Lung (tissue), 12 donors: ENCODE results near the gene NTRK2. TPM values are rescaled to one million over a fixed set of nuclear protein-coding genes. Genes with fewer than 3 reads are reported as not detected.

Experiments used
- ATAC-seq: fragments of 200-7000 bp; cut with Tn5 transposase; one replicate; pipeline ENCODE4 v1.9.1; 2020; ENCODE audit warnings: moderate number of reproducible peaks; ENCODE audit not compliant: insufficient read depth, low FRiP score
- DNase-seq, 3 donors: peaks; one replicate each; pipeline ENCODE4 v3.0.0-alpha.2; 2013 to 2017
- H3K27ac ChIP-seq, 2 donors: one replicate each; pipeline ENCODE4 v1.5.1; 2013; ENCODE audit warnings: mild to moderate bottlenecking in 2 of 2, moderate library complexity in 2 of 2, control low read depth in 1 of 2, inconsistent platforms in 1 of 2, low read depth in 1 of 2, low read length in 1 of 2
- H3K27me3 ChIP-seq, 3 donors: one replicate each; pipeline ENCODE4 v1.5.1; 2013; ENCODE audit warnings: low read length in 2 of 3; ENCODE audit not compliant: control insufficient read depth in 3 of 3, insufficient read depth in 3 of 3
- H3K36me3 ChIP-seq, 4 donors: one replicate each; pipeline ENCODE4 v1.5.1; 2013; ENCODE audit warnings: low read length in 4 of 4, mild to moderate bottlenecking in 1 of 4, moderate library complexity in 1 of 4; ENCODE audit not compliant: control insufficient read depth in 4 of 4, insufficient read depth in 4 of 4
- H3K4me1 ChIP-seq, 5 donors: one replicate each; pipeline ENCODE4 v1.5.1; 2013; ENCODE audit warnings: low read length in 5 of 5, mild to moderate bottlenecking in 2 of 5, moderate library complexity in 1 of 5; ENCODE audit not compliant: control insufficient read depth in 5 of 5, insufficient read depth in 5 of 5
- H3K4me3 ChIP-seq: one replicate; pipeline ENCODE4 v1.5.1; 2013; ENCODE audit warnings: mild to moderate bottlenecking, control low read depth, moderate library complexity
- H3K9ac ChIP-seq, 2 donors: one replicate each; pipeline ENCODE4 v1.5.1; 2013; ENCODE audit warnings: low read length in 2 of 2, control low read depth in 1 of 2; ENCODE audit not compliant: insufficient read depth in 1 of 2
- H3K9me3 ChIP-seq, 4 donors: one replicate each; pipeline ENCODE4 v1.5.1; 2013; ENCODE audit warnings: low read length in 3 of 4, mild to moderate bottlenecking in 1 of 4, moderate library complexity in 1 of 4; ENCODE audit not compliant: control insufficient read depth in 4 of 4, insufficient read depth in 3 of 4
- WGBS, 2 donors: extraction: QIAGEN DNeasy Blood & Tissue Kit; methylation state at CpG; one replicate each; pipeline ENCODE4 v1.1.7; 2013; 5-methylcytosine and 5-hydroxymethylcytosine counted together
- polyA plus RNA-seq, 2 donors: library from polyadenylated mRNA; stranded (reverse); fragments of 200-250 nt; gene quantifications; one replicate each; pipeline ENCODE4 v1.2.1, GENCODE V29; 2013
- total RNA-seq, 2 donors: library from RNA; depleted of rRNA in 1 of 2; stranded (reverse); fragments of >200 nt in 1 of 2; gene quantifications; one replicate each; pipeline ENCODE4 v1.2.1, GENCODE V29; 2014 to 2021
- TF ChIP-seq, protein P1 (sequence below): IDR thresholded peaks from 2 replicates; pipeline ENCODE4 v1.5.1; 2012; ENCODE audit warnings: mild to moderate bottlenecking; ENCODE audit errors: control extremely low read depth, extremely low read depth
- donor health status: control.
- donor health status: control.
- donor health status: Bipolar disorder and iron deficiency.
- donor health status: healthy.
- donor health status: DM: yes; HTN: yes; CAD: no.

The NTRK2 gene
- total and polyA plus RNA-seq, 4 donors = 0.33 to 14.4 (median 3.3) TPM

- 83 to 93% methylated on average over 2 of the region's 2 CpGs for WGBS, 2 donors
- no peak overlapping the region for H3K9ac ChIP-seq
- H3K9me3 ChIP-seq = peaks cover 0 to 4% (median 0%) of the 10 kb centered on the region in 4 donors
- TF ChIP-seq, protein P1, sequence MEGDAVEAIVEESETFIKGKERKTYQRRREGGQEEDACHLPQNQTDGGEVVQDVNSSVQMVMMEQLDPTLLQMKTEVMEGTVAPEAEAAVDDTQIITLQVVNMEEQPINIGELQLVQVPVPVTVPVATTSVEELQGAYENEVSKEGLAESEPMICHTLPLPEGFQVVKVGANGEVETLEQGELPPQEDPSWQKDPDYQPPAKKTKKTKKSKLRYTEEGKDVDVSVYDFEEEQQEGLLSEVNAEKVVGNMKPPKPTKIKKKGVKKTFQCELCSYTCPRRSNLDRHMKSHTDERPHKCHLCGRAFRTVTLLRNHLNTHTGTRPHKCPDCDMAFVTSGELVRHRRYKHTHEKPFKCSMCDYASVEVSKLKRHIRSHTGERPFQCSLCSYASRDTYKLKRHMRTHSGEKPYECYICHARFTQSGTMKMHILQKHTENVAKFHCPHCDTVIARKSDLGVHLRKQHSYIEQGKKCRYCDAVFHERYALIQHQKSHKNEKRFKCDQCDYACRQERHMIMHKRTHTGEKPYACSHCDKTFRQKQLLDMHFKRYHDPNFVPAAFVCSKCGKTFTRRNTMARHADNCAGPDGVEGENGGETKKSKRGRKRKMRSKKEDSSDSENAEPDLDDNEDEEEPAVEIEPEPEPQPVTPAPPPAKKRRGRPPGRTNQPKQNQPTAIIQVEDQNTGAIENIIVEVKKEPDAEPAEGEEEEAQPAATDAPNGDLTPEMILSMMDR = no peak
- H3K4me1 ChIP-seq = peaks cover 0 to 8% (median 0%) of the 10 kb centered on the region in 5 donors
- H3K36me3 ChIP-seq = no peaks in the 10 kb centered on the region
- no peak for DNase-seq
- H3K27ac ChIP-seq = no peak overlapping the region
- no peak overlapping the region for H3K4me3 ChIP-seq
- ATAC-seq = no peak
- H3K27me3 ChIP-seq = peaks cover 0 to 3% (median 2%) of the 10 kb centered on the region in 3 donors
Observed at GRCh38 chr9:85020791-85021190, 351.3 kb downstream of the NTRK2 start.

- TF ChIP-seq, protein P1 = no peak
- Histone ChIP-seq H3K27ac (no peak overlapping the region), H3K4me3 (no peak overlapping the region), H3K27me3 (peaks cover 0 to 3% (median 2%) of the 10 kb centered on the region in 3 donors), H3K9me3 (peaks cover 0 to 4% (median 0%) of the 10 kb centered on the region in 4 donors), H3K36me3 (no peaks in the 10 kb centered on the region), H3K9ac (no peak overlapping the region), H3K4me1 (no peaks in the 10 kb centered on the region)
- 82 to 85% methylated on average over 4 of the region's 4 CpGs for WGBS, 2 donors
- DNase-seq (no peak), ATAC-seq (no peak)
Observed at GRCh38 chr9:85021686-85022085, 352.2 kb downstream of the NTRK2 start.

- ATAC-seq (no peak), DNase-seq (peak in 2 of 3 donors; percentile 8 to 34)
- Histone ChIP-seq H3K27ac (no peak overlapping the region), H3K9ac (no peak overlapping the region), H3K9me3 (peaks cover 0 to 4% (median 0%) of the 10 kb centered on the region in 4 donors), H3K4me1 (no peaks in the 10 kb centered on the region), H3K27me3 (no peaks in the 10 kb centered on the region), H3K36me3 (no peaks in the 10 kb centered on the region), H3K4me3 (no peak overlapping the region)
- TF ChIP-seq, protein P1 = no peak
- WGBS, 2 donors = 34 to 56% methylated on average over 3 of the region's 3 CpGs
Observed at GRCh38 chr9:85024374-85024773, 354.8 kb downstream of the NTRK2 start.

GRCh38 chr9:85025638-85026037, 356.1 kb downstream of the NTRK2 start:
- Histone ChIP-seq H3K9ac (no peak overlapping the region), H3K4me3 (no peak overlapping the region), H3K27me3 (no peaks in the 10 kb centered on the region), H3K4me1 (no peaks in the 10 kb centered on the region), H3K27ac (no peak overlapping the region), H3K9me3 (peaks cover 0 to 4% (median 0%) of the 10 kb centered on the region in 4 donors), H3K36me3 (no peaks in the 10 kb centered on the region)
- 13 to 23% methylated on average over 1 of the region's 1 CpG for WGBS, 2 donors
- no peak for ATAC-seq
- TF ChIP-seq, protein P1 = no peak
- no peak for DNase-seq
